WTC11 (cell line): ENCODE data around the gene PLA2G5. TPM values are rescaled to one million over a fixed set of nuclear protein-coding genes. Genes with fewer than 3 reads are reported as not detected.

Experiments
- ATAC-seq: fragments of 200-7000 bp; cut with Tn5 transposase; 2 replicates; pipeline ENCODE4 v1.10.0; 2021; ENCODE audit warnings: mild to moderate bottlenecking, moderate library complexity
- CTCF ChIA-PET: fragments of 300-600 bp; sonication (Branson Sonifier 250); formaldehyde crosslinking; loops from one replicate; lab custom pipeline; 2021; ENCODE audit warnings: antibody characterized with exemption; lab: Charles Lee
- POLR2A ChIA-PET: fragments of 350-600 bp; sonication (Branson Sonifier 250); formaldehyde crosslinking; loops from one replicate; lab custom pipeline; 2021; ENCODE audit warnings: antibody characterized with exemption; lab: Charles Lee
- DNase-seq: peaks from one replicate; pipeline ENCODE4 v3.0.0; 2021; ENCODE audit warnings: low spot score
- H3K27ac Mint-ChIP-seq: 2 replicates; pipeline ENCODE4 v1.8.0; 2021; ENCODE audit warnings: mixed read lengths
- H3K27me3 Mint-ChIP-seq: 2 replicates; pipeline ENCODE4 v1.8.0; 2021; ENCODE audit warnings: low read depth, mild to moderate bottlenecking, moderate library complexity, mixed read lengths
- H3K36me3 Mint-ChIP-seq: 2 replicates; pipeline ENCODE4 v1.8.0; 2021; ENCODE audit warnings: mixed read lengths
- H3K4me1 Mint-ChIP-seq: 2 replicates; pipeline ENCODE4 v1.8.0; 2022; ENCODE audit warnings: mixed read lengths
- H3K4me3 Mint-ChIP-seq: 2 replicates; pipeline ENCODE4 v1.8.0; 2021; ENCODE audit warnings: mild to moderate bottlenecking, moderate library complexity, mixed read lengths
- H3K9me3 Mint-ChIP-seq: 2 replicates; pipeline ENCODE4 v1.8.0; 2021; ENCODE audit warnings: mixed read lengths
- CREM ChIP-seq: sonication (generic); formaldehyde crosslinking; IDR thresholded peaks from 2 replicates; pipeline ENCODE4 v1.8.1; 2022; ENCODE audit warnings: mild to moderate bottlenecking, missing genetic modification reagents, moderate library complexity
- ELF4 ChIP-seq: sonication (generic); formaldehyde crosslinking; IDR thresholded peaks from 2 replicates; pipeline ENCODE4 v1.8.1; 2022; ENCODE audit warnings: low read depth, mild to moderate bottlenecking, moderate library complexity, missing genetic modification reagents
- EMX1 ChIP-seq: fragments of 250-450 bp; sonication (Bioruptor Pico); IDR thresholded peaks from 2 replicates; pipeline ENCODE4 v1.8.0; 2021; ENCODE audit warnings: mild to moderate bottlenecking
- GABPB1 ChIP-seq: sonication (generic); formaldehyde crosslinking; IDR thresholded peaks from 2 replicates; pipeline ENCODE4 v1.8.1; 2023; ENCODE audit warnings: mild to moderate bottlenecking, missing genetic modification reagents
- NFATC4 ChIP-seq: fragments of 250-450 bp; sonication (Bioruptor Pico); IDR thresholded peaks from 2 replicates; pipeline ENCODE4 v1.9.0; 2021; ENCODE audit warnings: mild to moderate bottlenecking
- NR1H2 ChIP-seq: sonication (generic); formaldehyde crosslinking; IDR thresholded peaks from 2 replicates; pipeline ENCODE4 v1.9.0; 2021; ENCODE audit warnings: mild to moderate bottlenecking, moderate library complexity, missing genetic modification reagents
- RELA ChIP-seq: sonication (generic); formaldehyde crosslinking; IDR thresholded peaks from 2 replicates; pipeline ENCODE4 v1.8.1; 2022; ENCODE audit warnings: missing genetic modification reagents, mild to moderate bottlenecking, borderline replicate concordance
- SMAD3 ChIP-seq: sonication (generic); formaldehyde crosslinking; IDR thresholded peaks from 2 replicates; pipeline ENCODE4 v1.8.0; 2022; ENCODE audit warnings: missing genetic modification reagents, mild to moderate bottlenecking, borderline replicate concordance
- TEAD1 ChIP-seq: sonication (generic); formaldehyde crosslinking; IDR thresholded peaks from 2 replicates; pipeline ENCODE4 v1.8.0; 2022; ENCODE audit warnings: mild to moderate bottlenecking, missing genetic modification reagents
- ZNF263 ChIP-seq: sonication (generic); formaldehyde crosslinking; IDR thresholded peaks from 2 replicates; pipeline ENCODE4 v1.8.1; 2022; ENCODE audit warnings: low read depth, mild to moderate bottlenecking, moderate library complexity, missing genetic modification reagents
- total RNA-seq: library from RNA; stranded (reverse); gene quantifications from 3 replicates; pipeline ENCODE4 v1.2.3, GENCODE V29; 2021
- TF ChIP-seq, protein P1 (sequence below): fragments of 200-600 bp; IDR thresholded peaks from 2 replicates; pipeline ENCODE4 v1.8.0; 2022; ENCODE audit warnings: antibody characterized with exemption
- TF ChIP-seq, protein P2 (sequence below): sonication (generic); formaldehyde crosslinking; IDR thresholded peaks from 2 replicates; pipeline ENCODE4 v1.8.1; 2023; ENCODE audit warnings: mild to moderate bottlenecking, missing genetic modification reagents
- TF ChIP-seq, protein P3 (sequence below): sonication (generic); formaldehyde crosslinking; IDR thresholded peaks from 2 replicates; pipeline ENCODE4 v1.8.1; 2023; ENCODE audit warnings: mild to moderate bottlenecking, missing genetic modification reagents

Gene PLA2G5
- total RNA-seq, 1 experiment from 2014 or later: not detected

DNA sequence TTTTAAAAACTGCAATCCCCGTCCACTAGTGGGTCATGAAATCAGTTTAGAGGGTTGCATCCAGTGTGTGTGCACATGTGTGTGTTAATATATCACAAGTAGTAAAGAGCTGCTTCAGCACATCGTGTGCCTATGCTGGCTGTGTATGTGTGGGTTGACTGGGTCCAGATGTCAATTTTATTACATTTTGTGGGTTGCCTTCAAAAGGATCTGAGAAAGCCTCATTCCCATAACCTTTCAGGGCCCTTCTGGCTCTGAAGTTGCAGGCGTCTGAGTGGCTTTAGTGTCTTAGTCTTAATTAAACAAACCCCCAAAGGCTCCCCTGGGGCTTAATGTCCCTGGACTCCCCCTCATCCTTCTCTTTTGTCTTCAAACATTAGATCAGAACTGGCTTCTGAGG, 29.5 kb downstream of the PLA2G5 start:
- no peak for DNase-seq
- Mint-ChIP-seq H3K36me3 (peaks cover 30% of the 10 kb centered on the region), H3K27ac (no peak overlapping the region), H3K27me3 (peaks cover 20% of the 10 kb centered on the region), H3K4me1 (peaks cover 3% of the 10 kb centered on the region), H3K9me3 (peaks cover 51% of the 10 kb centered on the region), H3K4me3 (no peak overlapping the region)
- ATAC-seq: no peak
- ChIA-PET CTCF (interaction anchor here (1.2 to 1.3 kb wide), 3 partner anchors 117 to 125 kb away, joined by 3 to 8 read pairs (median 3); no protein-coding TSS in a partner anchor), POLR2A (no interaction called here)
- TF ChIP-seq SMAD3 (CRISPR knock-in tag) (no peak), GABPB1 (CRISPR knock-in tag) (no peak), NFATC4 (CRISPR knock-in tag) (no peak), NR1H2 (CRISPR knock-in tag) (no peak)

DNA sequence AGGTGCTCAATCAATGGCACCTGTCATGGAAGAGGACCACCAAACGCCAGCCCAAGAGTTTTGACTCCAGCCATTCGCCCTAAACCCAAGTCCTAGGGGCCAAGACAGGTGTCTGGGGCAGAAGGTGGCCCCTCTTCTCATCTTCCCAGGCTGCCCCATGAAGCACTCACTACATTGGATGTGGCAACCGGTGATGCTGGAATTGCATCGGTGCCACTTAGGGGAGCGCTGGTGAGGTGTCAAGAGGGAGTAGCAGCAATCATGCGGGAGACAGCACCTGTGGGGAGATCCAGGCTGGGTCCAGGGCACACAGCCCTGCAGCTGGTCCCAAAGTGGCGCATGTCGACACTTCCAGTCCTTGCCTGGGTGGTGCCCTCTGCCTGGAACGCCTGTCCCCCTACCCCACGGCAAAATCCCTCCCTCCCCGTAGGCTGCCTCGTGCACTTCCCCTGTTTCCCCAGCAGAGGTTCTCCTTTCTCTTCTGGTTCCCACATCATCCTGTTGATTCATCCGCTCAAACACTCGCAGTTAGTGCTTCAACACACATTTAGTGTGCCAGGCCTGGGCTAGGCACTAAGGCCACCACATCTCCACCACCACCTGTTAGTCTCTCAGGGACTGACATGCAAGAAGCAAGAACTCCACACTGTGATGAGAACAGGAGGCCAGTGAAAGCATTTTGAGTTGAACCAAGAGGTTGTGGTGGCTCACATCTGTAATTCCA, 30.8 kb downstream of the PLA2G5 start:
- ChIA-PET CTCF (interaction anchor here (0.5 to 1.8 kb wide), 6 partner anchors 20 to 1447 kb away, joined by 3 to 14 read pairs (median 4); no protein-coding TSS in a partner anchor), POLR2A (no interaction called here)
- peak overlapping the region; percentile 78; the same call in 1 of the 2 replicates for H3K27ac Mint-ChIP-seq
- peaks cover 17% of the 10 kb centered on the region for H3K27me3 Mint-ChIP-seq
- no peak overlapping the region for H3K4me3 Mint-ChIP-seq
- H3K4me1 Mint-ChIP-seq: peaks cover 3% of the 10 kb centered on the region
- TF ChIP-seq, protein P1, sequence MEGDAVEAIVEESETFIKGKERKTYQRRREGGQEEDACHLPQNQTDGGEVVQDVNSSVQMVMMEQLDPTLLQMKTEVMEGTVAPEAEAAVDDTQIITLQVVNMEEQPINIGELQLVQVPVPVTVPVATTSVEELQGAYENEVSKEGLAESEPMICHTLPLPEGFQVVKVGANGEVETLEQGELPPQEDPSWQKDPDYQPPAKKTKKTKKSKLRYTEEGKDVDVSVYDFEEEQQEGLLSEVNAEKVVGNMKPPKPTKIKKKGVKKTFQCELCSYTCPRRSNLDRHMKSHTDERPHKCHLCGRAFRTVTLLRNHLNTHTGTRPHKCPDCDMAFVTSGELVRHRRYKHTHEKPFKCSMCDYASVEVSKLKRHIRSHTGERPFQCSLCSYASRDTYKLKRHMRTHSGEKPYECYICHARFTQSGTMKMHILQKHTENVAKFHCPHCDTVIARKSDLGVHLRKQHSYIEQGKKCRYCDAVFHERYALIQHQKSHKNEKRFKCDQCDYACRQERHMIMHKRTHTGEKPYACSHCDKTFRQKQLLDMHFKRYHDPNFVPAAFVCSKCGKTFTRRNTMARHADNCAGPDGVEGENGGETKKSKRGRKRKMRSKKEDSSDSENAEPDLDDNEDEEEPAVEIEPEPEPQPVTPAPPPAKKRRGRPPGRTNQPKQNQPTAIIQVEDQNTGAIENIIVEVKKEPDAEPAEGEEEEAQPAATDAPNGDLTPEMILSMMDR: peak; percentile 62
- TF ChIP-seq, protein P2, sequence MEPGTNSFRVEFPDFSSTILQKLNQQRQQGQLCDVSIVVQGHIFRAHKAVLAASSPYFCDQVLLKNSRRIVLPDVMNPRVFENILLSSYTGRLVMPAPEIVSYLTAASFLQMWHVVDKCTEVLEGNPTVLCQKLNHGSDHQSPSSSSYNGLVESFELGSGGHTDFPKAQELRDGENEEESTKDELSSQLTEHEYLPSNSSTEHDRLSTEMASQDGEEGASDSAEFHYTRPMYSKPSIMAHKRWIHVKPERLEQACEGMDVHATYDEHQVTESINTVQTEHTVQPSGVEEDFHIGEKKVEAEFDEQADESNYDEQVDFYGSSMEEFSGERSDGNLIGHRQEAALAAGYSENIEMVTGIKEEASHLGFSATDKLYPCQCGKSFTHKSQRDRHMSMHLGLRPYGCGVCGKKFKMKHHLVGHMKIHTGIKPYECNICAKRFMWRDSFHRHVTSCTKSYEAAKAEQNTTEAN (CRISPR knock-in tag): no peak
- H3K36me3 Mint-ChIP-seq: peaks cover 26% of the 10 kb centered on the region
- peaks cover 49% of the 10 kb centered on the region for H3K9me3 Mint-ChIP-seq
- peak; percentile 75 for DNase-seq
- ATAC-seq: peak; percentile 99

DNA sequence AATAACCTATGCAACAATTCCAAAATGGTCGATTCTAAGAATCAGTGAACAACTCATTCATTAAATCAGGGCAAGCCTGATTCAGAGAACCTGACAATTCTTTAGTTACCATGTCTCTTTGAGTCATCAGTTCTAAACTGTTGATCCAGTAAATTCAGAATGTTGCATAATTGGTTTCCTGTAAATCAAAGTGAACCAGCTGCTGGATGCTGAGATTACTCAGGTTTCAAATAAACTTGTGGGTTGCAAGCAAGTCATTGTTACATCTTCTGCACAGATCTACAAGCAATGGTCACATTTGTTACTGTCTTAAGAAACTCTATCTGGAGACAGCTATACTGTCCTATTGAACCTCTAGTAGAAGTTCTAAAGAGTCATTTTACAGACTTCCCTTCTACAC, 32.9 kb downstream of the PLA2G5 start:
- Mint-ChIP-seq H3K4me1 (peaks cover 9% of the 10 kb centered on the region), H3K9me3 (peaks cover 37% of the 10 kb centered on the region), H3K4me3 (no peak overlapping the region), H3K27ac (no peak overlapping the region), H3K27me3 (peaks cover 9% of the 10 kb centered on the region), H3K36me3 (peaks cover 14% of the 10 kb centered on the region)
- ATAC-seq: no peak
- ChIA-PET POLR2A (no interaction called here), CTCF (interaction anchor here (0.7 kb wide), 1 partner anchor 128 kb away, joined by 3 read pairs; no protein-coding TSS in a partner anchor)
- no peak for DNase-seq
- TF ChIP-seq CREM (CRISPR knock-in tag) (no peak), ZNF263 (CRISPR knock-in tag) (no peak)

DNA sequence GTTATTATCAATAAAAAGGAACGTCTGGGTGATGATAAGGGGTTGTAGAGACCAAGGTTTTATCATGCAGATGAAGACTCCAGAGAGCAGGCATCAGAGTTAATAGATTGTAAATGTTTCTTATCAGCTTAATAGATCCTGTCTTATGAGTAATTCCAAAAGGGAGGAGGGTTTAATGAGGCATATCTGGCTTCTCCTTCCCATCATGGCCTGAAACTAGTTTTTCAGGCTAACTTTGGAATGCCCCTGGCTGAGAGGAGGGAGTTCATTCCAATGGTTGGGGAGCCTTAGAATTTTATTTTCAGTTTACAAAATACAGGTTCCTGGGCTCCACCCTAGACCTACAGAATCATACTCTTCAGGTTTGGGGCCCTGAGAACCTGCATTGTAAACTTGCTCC, 35.9 kb downstream of the PLA2G5 start:
- ChIA-PET CTCF (no interaction called here), POLR2A (interaction anchor here (0.5 kb wide), 1 partner anchor 121 kb away, joined by 8 read pairs; no protein-coding TSS in a partner anchor)
- peaks cover 6% of the 10 kb centered on the region for H3K36me3 Mint-ChIP-seq
- H3K27ac Mint-ChIP-seq: no peak overlapping the region
- H3K4me3 Mint-ChIP-seq: no peak overlapping the region
- H3K27me3 Mint-ChIP-seq: no peaks in the 10 kb centered on the region; the same call in 1 of the 2 replicates
- DNase-seq (no peak), ATAC-seq (no peak)
- TF ChIP-seq ELF4 (CRISPR knock-in tag): no peak
- no peak for TF ChIP-seq TEAD1
- TF ChIP-seq SMAD3 (CRISPR knock-in tag): no peak
- TF ChIP-seq, protein P3, sequence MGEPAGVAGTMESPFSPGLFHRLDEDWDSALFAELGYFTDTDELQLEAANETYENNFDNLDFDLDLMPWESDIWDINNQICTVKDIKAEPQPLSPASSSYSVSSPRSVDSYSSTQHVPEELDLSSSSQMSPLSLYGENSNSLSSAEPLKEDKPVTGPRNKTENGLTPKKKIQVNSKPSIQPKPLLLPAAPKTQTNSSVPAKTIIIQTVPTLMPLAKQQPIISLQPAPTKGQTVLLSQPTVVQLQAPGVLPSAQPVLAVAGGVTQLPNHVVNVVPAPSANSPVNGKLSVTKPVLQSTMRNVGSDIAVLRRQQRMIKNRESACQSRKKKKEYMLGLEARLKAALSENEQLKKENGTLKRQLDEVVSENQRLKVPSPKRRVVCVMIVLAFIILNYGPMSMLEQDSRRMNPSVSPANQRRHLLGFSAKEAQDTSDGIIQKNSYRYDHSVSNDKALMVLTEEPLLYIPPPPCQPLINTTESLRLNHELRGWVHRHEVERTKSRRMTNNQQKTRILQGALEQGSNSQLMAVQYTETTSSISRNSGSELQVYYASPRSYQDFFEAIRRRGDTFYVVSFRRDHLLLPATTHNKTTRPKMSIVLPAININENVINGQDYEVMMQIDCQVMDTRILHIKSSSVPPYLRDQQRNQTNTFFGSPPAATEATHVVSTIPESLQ (CRISPR knock-in tag): no peak
- TF ChIP-seq EMX1 (CRISPR knock-in tag): no peak
- no peak for TF ChIP-seq RELA (CRISPR knock-in tag)
- H3K9me3 Mint-ChIP-seq: peaks cover 29% of the 10 kb centered on the region
- peaks cover 22% of the 10 kb centered on the region for H3K4me1 Mint-ChIP-seq
